Stimulated activated CD4-positive, alpha-beta T cell treated with anti-CD3 and anti-CD28 coated beads, TNF-alpha, amount 100 ng/mL, for 24 hours (primary cell): Measurements from ENCODE around the gene MKI67.

Experiments
- DNase-seq, 3 experiments: peaks; one replicate each; pipeline ENCODE4 v3.0.0-alpha.2; 2020; ENCODE audit warnings: low read depth in 3 of 3

MKI67 gene

GRCh38 chr10:128052696-128053095, 73.5 kb downstream of the MKI67 start:
- DNase-seq: no peak

GRCh38 chr10:128051548-128051947, 74.7 kb downstream of the MKI67 start:
- no peak for DNase-seq

GRCh38 chr10:128050936-128051335, 75.3 kb downstream of the MKI67 start:
- DNase-seq: no peak

GRCh38 chr10:128050121-128050516, 76.1 kb downstream of the MKI67 start:
- no peak for DNase-seq

- no peak for DNase-seq
Measured at GRCh38 chr10:128049226-128050120, 76.8 kb downstream of the MKI67 start.

- DNase-seq: no peak
Measured at GRCh38 chr10:128048819-128049210, 77.4 kb downstream of the MKI67 start.

- peak in 1 of 3 experiments; percentile 13 for DNase-seq
Measured at GRCh38 chr10:128047991-128048818, 78.0 kb downstream of the MKI67 start.

GRCh38 chr10:128047351-128047750, 78.9 kb downstream of the MKI67 start:
- DNase-seq: peak; percentile 67 to 83 (median 70)

- DNase-seq: no peak
Measured at GRCh38 chr10:128046953-128047290, 79.3 kb downstream of the MKI67 start.
